ENCODE results near the gene XRN1.

- TF ChIP-seq CTCF (conservative IDR thresholded peaks at IDR 0.05 in 1 of 2, IDR thresholded peaks at IDR 0.05 in 1 of 2; ENCODE audit: extremely low read depth in 1 of 2, insufficient read depth in 1 of 2, low read depth in 1 of 2, low read length in 2 of 2): no peak
- TF ChIP-seq EZH2 (IDR thresholded peaks at IDR 0.05; ENCODE audit: borderline replicate concordance, low read length): no peak
These were observed 115.4 kb downstream of the XRN1 start for GRCh38 chr3:142332390-142332789.
